Measurements from ENCODE around the gene MYO16.

- TF ChIP-seq GATA2 (IDR thresholded peaks at IDR 0.05; ENCODE audit: low read depth, low read length) (no peak), GATA3 (IDR thresholded peaks at IDR 0.05; ENCODE audit: low read depth, low read length) (no peak)
These were observed 624.9 kb downstream of the MYO16 start for GRCh38 chr13:109254274-109254673.
